ENCODE results near the gene PDE1A. TPM values are rescaled to one million over a fixed set of nuclear protein-coding genes. Genes with fewer than 3 reads are reported as not detected.

Gene PDE1A
- polyA plus RNA-seq, 1 experiment = 1.0 TPM

GRCh38 chr2:182164686-182165085, 262.1 kb downstream of the PDE1A start:
- H3K36me3 ChIP-seq (ENCODE audit: control insufficient read depth, insufficient read depth, low read length) = no peaks in the 10 kb centered on the region
- POLR2A ChIA-PET = no interaction called here
- CTCF ChIA-PET = no interaction called here
- DNase-seq (ENCODE audit: low read depth) = no peak
- TF ChIP-seq CTCF (IDR thresholded peaks at IDR 0.05; ENCODE audit: insufficient read depth, low read depth, low read length) = no peak
- no peaks in the 10 kb centered on the region; the same call in 1 of the 2 replicates for H3K27me3 ChIP-seq (ENCODE audit: control insufficient read depth, insufficient read depth, low read length)
- no peak overlapping the region for H3K4me3 ChIP-seq (ENCODE audit: low read depth, low read length)

GRCh38 chr2:182163878-182164277, 263.0 kb downstream of the PDE1A start:
- ChIA-PET POLR2A (no interaction called here), CTCF (no interaction called here)
- TF ChIP-seq CTCF (IDR thresholded peaks at IDR 0.05; ENCODE audit: insufficient read depth, low read depth, low read length) = no peak
- no peak for DNase-seq (ENCODE audit: low read depth)
- no peak overlapping the region for H3K4me3 ChIP-seq (ENCODE audit: low read depth, low read length)
- H3K27me3 ChIP-seq (ENCODE audit: control insufficient read depth, insufficient read depth, low read length) = no peaks in the 10 kb centered on the region; the same call in 1 of the 2 replicates
- no peaks in the 10 kb centered on the region for H3K36me3 ChIP-seq (ENCODE audit: control insufficient read depth, insufficient read depth, low read length)

GRCh38 chr2:182148344-182148743, 278.5 kb downstream of the PDE1A start:
- CTCF ChIA-PET = no interaction called here
- DNase-seq (ENCODE audit: low read depth) = no peak
- Histone ChIP-seq H3K27me3 (ENCODE audit: control insufficient read depth, insufficient read depth, low read length) (no peaks in the 10 kb centered on the region), H3K36me3 (ENCODE audit: control insufficient read depth, insufficient read depth, low read length) (no peaks in the 10 kb centered on the region), H3K4me3 (ENCODE audit: low read depth, low read length) (no peak overlapping the region)
- POLR2A ChIA-PET = no interaction called here
- no peak for TF ChIP-seq CTCF (IDR thresholded peaks at IDR 0.05; ENCODE audit: insufficient read depth, low read depth, low read length)

- Histone ChIP-seq H3K36me3 (ENCODE audit: control insufficient read depth, insufficient read depth, low read length) (no peaks in the 10 kb centered on the region), H3K27me3 (ENCODE audit: control insufficient read depth, insufficient read depth, low read length) (no peaks in the 10 kb centered on the region), H3K4me3 (ENCODE audit: low read depth, low read length) (no peak overlapping the region)
- ChIA-PET POLR2A (no interaction called here), CTCF (interaction anchor here (0.8 to 1.7 kb wide), 3 partner anchors 10 to 13 kb away, joined by 3 to 5 read pairs (median 4); no protein-coding TSS in a partner anchor)
- TF ChIP-seq CTCF (IDR thresholded peaks at IDR 0.05; ENCODE audit: insufficient read depth, low read depth, low read length) = no peak
- DNase-seq (ENCODE audit: low read depth) = no peak
Measured at GRCh38 chr2:182144776-182145165, 282.1 kb downstream of the PDE1A start.

- TF ChIP-seq CTCF (IDR thresholded peaks at IDR 0.05; ENCODE audit: insufficient read depth, low read depth, low read length) = no peak
- Histone ChIP-seq H3K4me3 (ENCODE audit: low read depth, low read length) (no peak overlapping the region), H3K27me3 (ENCODE audit: control insufficient read depth, insufficient read depth, low read length) (no peaks in the 10 kb centered on the region), H3K36me3 (ENCODE audit: control insufficient read depth, insufficient read depth, low read length) (no peaks in the 10 kb centered on the region)
- CTCF ChIA-PET = interaction anchor here (0.7 to 1.7 kb wide), 4 partner anchors 9 to 61 kb away, joined by 3 to 5 read pairs (median 4); no protein-coding TSS in a partner anchor
- POLR2A ChIA-PET = no interaction called here
- DNase-seq (ENCODE audit: low read depth) = no peak
Measured at GRCh38 chr2:182144041-182144775, 282.6 kb downstream of the PDE1A start.
